Endothelial cell of umbilical vein (primary cell): ENCODE data around the gene OPCML. TPM values are rescaled to one million over a fixed set of nuclear protein-coding genes. Genes with fewer than 3 reads are reported as not detected.

Experiments used
- BruUV-seq: library from RNA; stranded (reverse); fragments of 400-500 nt; replicated peaks from 2 replicates; lab custom pipeline; 2021; lab: Mats Ljungman, UMichigan
- CTCF ChIA-PET: fragments of 300-600, 350-600 bp; sonication (Branson Sonifier 250); formaldehyde crosslinking; loops from one replicate; lab custom pipeline; 2021; ENCODE audit warnings: antibody characterized with exemption, inconsistent platforms; lab: Charles Lee
- POLR2A ChIA-PET: fragments of 300-600, 350-600 bp; sonication (Branson Sonifier 250); formaldehyde crosslinking; loops from one replicate; lab custom pipeline; 2021; ENCODE audit warnings: antibody characterized with exemption, inconsistent platforms; lab: Charles Lee
- DNase-seq: peaks from one replicate; pipeline ENCODE4 v3.0.0-alpha.2; 2011; ENCODE audit warnings: low read depth, low spot score
- FAIRE-seq: peaks from 2 replicates; lab custom pipeline; 2011; peaks lifted over from hg19 to GRCh38; lab: Jason Lieb, UNC
- H2AFZ ChIP-seq: 2 replicates; pipeline ENCODE4 v1.6.0; 2012; ENCODE audit warnings: low read depth, low read length, control low read depth, inconsistent platforms
- H3K27ac ChIP-seq: 2 replicates; pipeline ENCODE4 v1.5.1; 2011; ENCODE audit warnings: low read depth, mild to moderate bottlenecking, control low read depth, low read length, moderate library complexity; ENCODE audit not compliant: insufficient read depth
- H3K27me3 ChIP-seq, 2 experiments: 2 replicates each; pipeline versions ENCODE4 v1.6.0 to v1.6.1; 2011; ENCODE audit warnings: low read length in 2 of 2, mixed read lengths in 1 of 2; ENCODE audit not compliant: control insufficient read depth in 2 of 2, insufficient read depth in 2 of 2
- H3K36me3 ChIP-seq, 2 experiments: 2 replicates in 1 of 2; 3 replicates in 1 of 2; pipeline ENCODE4 v1.5.1; 2011; ENCODE audit warnings: low read length in 2 of 2, mild to moderate bottlenecking in 1 of 2, moderate library complexity in 1 of 2; ENCODE audit not compliant: control insufficient read depth in 2 of 2, insufficient read depth in 2 of 2; ENCODE audit errors: extremely low read depth in 1 of 2
- H3K4me1 ChIP-seq: 3 replicates; pipeline ENCODE4 v1.5.1; 2011; ENCODE audit warnings: mild to moderate bottlenecking, low read length; ENCODE audit not compliant: control insufficient read depth, insufficient read depth; ENCODE audit errors: extremely low read depth
- H3K4me2 ChIP-seq: 2 replicates; pipeline ENCODE4 v1.6.1; 2011; ENCODE audit warnings: low read length, control low read depth, mixed read lengths; ENCODE audit not compliant: insufficient read depth
- H3K4me3 ChIP-seq, 3 experiments: fragments of 200-600 bp in 1 of 3; sonication (generic), shearing (Covaris generic) in 1 of 3; replicated peaks in 1 of 3; 2 replicates each; pipeline ENCODE4 v1.5.1; 2011 to 2016; ENCODE audit warnings: control low read depth in 3 of 3, low read length in 3 of 3, mild to moderate bottlenecking in 2 of 3, inconsistent platforms in 1 of 3, low read depth in 1 of 3, moderate library complexity in 1 of 3; ENCODE audit not compliant: insufficient read depth in 1 of 3
- H3K79me2 ChIP-seq: 2 replicates; pipeline ENCODE4 v1.6.0; 2012; ENCODE audit warnings: low read length, inconsistent platforms; ENCODE audit not compliant: control insufficient read depth, insufficient read depth
- H3K9ac ChIP-seq: replicated peaks from 2 replicates; pipeline ENCODE3; 2011; ENCODE audit warnings: low read length, control low read depth; ENCODE audit not compliant: insufficient read depth; ENCODE audit errors: extremely low read depth
- H3K9me1 ChIP-seq: replicated peaks from 3 replicates; pipeline ENCODE4 v1.6.0; 2011; ENCODE audit warnings: mild to moderate bottlenecking, low read length; ENCODE audit not compliant: control insufficient read depth, insufficient read depth; ENCODE audit errors: extremely low read depth
- H3K9me3 ChIP-seq: replicated peaks from 2 replicates; pipeline ENCODE4 v1.5.1; 2012; ENCODE audit warnings: low read length, inconsistent platforms; ENCODE audit not compliant: control insufficient read depth, insufficient read depth
- H4K20me1 ChIP-seq: replicated peaks from 2 replicates; pipeline ENCODE3; 2011; ENCODE audit warnings: mild to moderate bottlenecking, low read length; ENCODE audit not compliant: control insufficient read depth, insufficient read depth; ENCODE audit errors: extremely low read depth
- CTCF ChIP-seq, 2 donors: IDR thresholded peaks; 1 replicate in 1 of 2; 2 replicates in 1 of 2; pipeline ENCODE4 v1.5.1; 2011; ENCODE audit warnings: low read length in 2 of 2, mild to moderate bottlenecking in 2 of 2, moderate library complexity in 2 of 2, control low read depth in 1 of 2, inconsistent platforms in 1 of 2, low read depth in 1 of 2; ENCODE audit not compliant: insufficient read depth in 1 of 2; ENCODE audit errors: extremely low read depth in 1 of 2
- EZH2 ChIP-seq: IDR thresholded peaks from 2 replicates; pipeline ENCODE4 v1.6.1; 2012; ENCODE audit warnings: borderline replicate concordance, low read depth, mild to moderate bottlenecking, moderate library complexity, low read length, inconsistent platforms; ENCODE audit not compliant: severe bottlenecking
- MAX ChIP-seq: IDR thresholded peaks from 2 replicates; pipeline ENCODE4 v1.6.1; 2011; ENCODE audit not compliant: insufficient read depth, insufficient read length
- MYC ChIP-seq: IDR thresholded peaks from one replicate; pipeline ENCODE4 v1.6.1; 2011; ENCODE audit warnings: mild to moderate bottlenecking, low read depth, low read length
- POLR2AphosphoS5 ChIP-seq: IDR thresholded peaks from 2 replicates; pipeline ENCODE4 v1.6.1; 2012; ENCODE audit warnings: low read depth, mild to moderate bottlenecking, control low read depth, low read length, moderate library complexity; ENCODE audit not compliant: insufficient read depth
- dilution Hi-C: fragments of 300-500 bp; cut with MboI; formaldehyde crosslinking; loops from one replicate; pipeline ENCODE4 v1.15.0; 2019; ENCODE audit warnings: low sequenced_read_pairs; ENCODE audit not compliant: extremely low pct_ligation_motif_present
- intact Hi-C: fragments of 100-400 bp; cut with micrococcal nuclease; formaldehyde crosslinking; loops from one replicate; pipeline ENCODE4 v1.10.0; 2022
- polyA plus RNA-seq, 4 experiments: library from polyadenylated mRNA; depleted of rRNA in 3 of 4; stranded (reverse) in 3 of 4; unstranded in 1 of 4; fragments of >200 nt; gene quantifications; 2 replicates each; pipeline versions ENCODE4 v1.2.1 to v1.2.3, GENCODE V29; 2011 to 2012; ENCODE audit warnings: missing spikeins in 1 of 4
- total RNA-seq: library from RNA; stranded (reverse); gene quantifications from 2 replicates; pipeline ENCODE4 v1.2.3, GENCODE V29; 2021

Gene OPCML
- total and polyA plus RNA-seq, 2 donors (not counting 3 experiments of a cell fraction or from before 2014, with no cell fraction given), result not detected

- Histone ChIP-seq H3K9ac (no peak overlapping the region), H3K27me3 (no peaks in the 10 kb centered on the region), H3K4me2 (no peak overlapping the region), H3K9me3 (no peaks in the 10 kb centered on the region), H3K9me1 (no peaks in the 10 kb centered on the region), H3K4me1 (no peaks in the 10 kb centered on the region), H3K27ac (no peak overlapping the region), H3K4me3 (no peak overlapping the region), H3K36me3 (no peaks in the 10 kb centered on the region), H2AFZ (no peak overlapping the region), H3K79me2 (no peaks in the 10 kb centered on the region), H4K20me1 (no peaks in the 10 kb centered on the region)
- ChIA-PET POLR2A (no interaction called here), CTCF (no interaction called here)
- no peak for TF ChIP-seq POLR2AphosphoS5
- no peak for TF ChIP-seq MAX
- no peak for TF ChIP-seq EZH2
- TF ChIP-seq CTCF (IDR thresholded peaks at IDR 0.05; ENCODE audit: extremely low read depth in 1 of 2, insufficient read depth in 1 of 2, low read depth in 1 of 2, low read length in 2 of 2), result no peak
- TF ChIP-seq MYC, result no peak
- dilution Hi-C loops, result no loop called here
- DNase-seq, result no peak
- intact Hi-C loops, result no loop called here
- no peak for FAIRE-seq
- BruUV-seq, result no TSS peak
Observed at GRCh38 chr11:132658004-132658403, 874.3 kb downstream of the OPCML start.
